Astrocyte (in vitro differentiated cells and primary cell): Measurements from ENCODE around the gene KCNN4. TPM values are rescaled to one million over a fixed set of nuclear protein-coding genes. Genes with fewer than 3 reads are reported as not detected.

Experiments
- DNase-seq: peaks from one replicate; pipeline ENCODE4 v3.0.0-alpha.2; 2010; ENCODE audit warnings: low read depth
- FAIRE-seq: peaks from 2 replicates; lab custom pipeline; 2011; peaks lifted over from hg19 to GRCh38; lab: Jason Lieb, UNC
- H2AFZ ChIP-seq: 2 replicates; pipeline ENCODE4 v1.6.0; 2012; ENCODE audit warnings: low read depth, low read length, inconsistent platforms
- H3K27ac ChIP-seq: 2 replicates; pipeline ENCODE4 v1.5.1; 2011; ENCODE audit warnings: low read depth, low read length, inconsistent platforms
- H3K27me3 ChIP-seq: 2 replicates; pipeline ENCODE4 v1.6.0; 2011; ENCODE audit warnings: low read length, inconsistent platforms; ENCODE audit not compliant: insufficient read depth
- H3K36me3 ChIP-seq: 2 replicates; pipeline ENCODE4 v1.5.1; 2011; ENCODE audit warnings: low read length, inconsistent platforms; ENCODE audit not compliant: insufficient read depth
- H3K4me1 ChIP-seq: 2 replicates; pipeline ENCODE4 v1.5.1; 2011; ENCODE audit warnings: low read length, inconsistent platforms; ENCODE audit not compliant: insufficient read depth
- H3K4me2 ChIP-seq: 2 replicates; pipeline ENCODE4 v1.6.0; 2012; ENCODE audit warnings: low read length, inconsistent platforms
- H3K4me3 ChIP-seq: 2 replicates; pipeline ENCODE4 v1.5.1; 2011; ENCODE audit warnings: low read depth, mild to moderate bottlenecking, low read length, inconsistent platforms; ENCODE audit not compliant: insufficient read depth
- H3K79me2 ChIP-seq: 2 replicates; pipeline ENCODE4 v1.6.0; 2012; ENCODE audit warnings: mild to moderate bottlenecking, low read length, inconsistent platforms; ENCODE audit not compliant: insufficient read depth
- H3K9ac ChIP-seq: 2 replicates; pipeline ENCODE4 v1.6.0; 2012; ENCODE audit warnings: mild to moderate bottlenecking, low read length, inconsistent platforms
- H3K9me3 ChIP-seq: 2 replicates; pipeline ENCODE4 v1.5.1; 2012; ENCODE audit warnings: low read depth, mild to moderate bottlenecking, low read length, inconsistent platforms; ENCODE audit not compliant: insufficient read depth
- H4K20me1 ChIP-seq: 2 replicates; pipeline ENCODE4 v1.6.0; 2012; ENCODE audit warnings: low read length, inconsistent platforms; ENCODE audit not compliant: insufficient read depth
- H3K27ac Mint-ChIP-seq: one replicate; pipeline ENCODE4 v1.8.0; 2021; ENCODE audit warnings: mild to moderate bottlenecking, mixed read lengths; ENCODE audit not compliant: unreplicated experiment
- H3K27me3 Mint-ChIP-seq: one replicate; pipeline ENCODE4 v1.8.0; 2021; ENCODE audit warnings: low read depth, mixed read lengths; ENCODE audit not compliant: unreplicated experiment
- H3K36me3 Mint-ChIP-seq: one replicate; pipeline ENCODE4 v1.8.0; 2021; ENCODE audit warnings: low read depth, mixed read lengths; ENCODE audit not compliant: unreplicated experiment
- H3K4me1 Mint-ChIP-seq: one replicate; pipeline ENCODE4 v1.8.0; 2021; ENCODE audit warnings: low read depth, mixed read lengths; ENCODE audit not compliant: unreplicated experiment
- H3K4me3 Mint-ChIP-seq: one replicate; pipeline ENCODE4 v1.8.0; 2021; ENCODE audit warnings: mild to moderate bottlenecking, moderate library complexity, mixed read lengths; ENCODE audit not compliant: unreplicated experiment
- H3K9me3 Mint-ChIP-seq: one replicate; pipeline ENCODE4 v1.8.0; 2021; ENCODE audit warnings: mild to moderate bottlenecking, mixed read lengths; ENCODE audit not compliant: unreplicated experiment
- EZH2 ChIP-seq: IDR thresholded peaks from 2 replicates; pipeline ENCODE4 v1.6.1; 2012; ENCODE audit warnings: mild to moderate bottlenecking, low read length, inconsistent platforms; ENCODE audit not compliant: insufficient read depth
- total RNA-seq: library from RNA; stranded (reverse); gene quantifications from 2 replicates; pipeline ENCODE4 v1.2.1, GENCODE V29; 2021
- TF ChIP-seq, protein P1 (sequence below): IDR thresholded peaks from 2 replicates; pipeline ENCODE4 v1.5.1; 2011; ENCODE audit warnings: low read depth, mild to moderate bottlenecking, inconsistent platforms, low read length, moderate library complexity; ENCODE audit not compliant: insufficient read depth

Gene KCNN4
- total RNA-seq, 1 donor from 2014 or later: 3.6 TPM

DNA sequence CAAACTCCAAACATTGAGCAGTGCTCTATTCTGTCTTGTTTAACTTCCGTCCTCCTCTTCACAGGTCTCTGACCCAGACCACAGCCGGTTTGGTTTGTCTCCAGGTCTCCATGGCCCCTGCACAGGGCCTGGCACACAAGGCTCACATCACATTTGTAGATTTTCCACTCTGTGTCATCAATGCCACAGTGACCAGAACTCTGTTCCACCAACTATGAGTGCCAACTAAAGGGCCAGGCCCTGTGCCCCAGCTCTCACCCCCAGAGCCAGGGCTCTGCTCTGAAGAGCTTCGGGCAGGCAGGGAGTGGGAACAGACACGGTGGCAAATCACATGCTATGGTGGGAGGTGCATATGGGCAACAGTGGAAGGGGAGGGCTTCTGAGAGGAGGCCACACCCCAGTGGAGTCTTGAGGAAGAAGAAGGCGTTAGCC lies 42.0 kb downstream of the KCNN4 start:
- peak; percentile 24 for DNase-seq
- no peak for FAIRE-seq
- H2AFZ ChIP-seq: no peak overlapping the region
- Mint-ChIP-seq H3K27me3 (no peaks in the 10 kb centered on the region), H3K27ac (peak overlapping the region; percentile 69), H3K4me3 (no peak overlapping the region), H3K4me1 (peaks cover 16% of the 10 kb centered on the region), H3K36me3 (peaks cover 19% of the 10 kb centered on the region), H3K9me3 (no peaks in the 10 kb centered on the region)
- TF ChIP-seq, protein P1, sequence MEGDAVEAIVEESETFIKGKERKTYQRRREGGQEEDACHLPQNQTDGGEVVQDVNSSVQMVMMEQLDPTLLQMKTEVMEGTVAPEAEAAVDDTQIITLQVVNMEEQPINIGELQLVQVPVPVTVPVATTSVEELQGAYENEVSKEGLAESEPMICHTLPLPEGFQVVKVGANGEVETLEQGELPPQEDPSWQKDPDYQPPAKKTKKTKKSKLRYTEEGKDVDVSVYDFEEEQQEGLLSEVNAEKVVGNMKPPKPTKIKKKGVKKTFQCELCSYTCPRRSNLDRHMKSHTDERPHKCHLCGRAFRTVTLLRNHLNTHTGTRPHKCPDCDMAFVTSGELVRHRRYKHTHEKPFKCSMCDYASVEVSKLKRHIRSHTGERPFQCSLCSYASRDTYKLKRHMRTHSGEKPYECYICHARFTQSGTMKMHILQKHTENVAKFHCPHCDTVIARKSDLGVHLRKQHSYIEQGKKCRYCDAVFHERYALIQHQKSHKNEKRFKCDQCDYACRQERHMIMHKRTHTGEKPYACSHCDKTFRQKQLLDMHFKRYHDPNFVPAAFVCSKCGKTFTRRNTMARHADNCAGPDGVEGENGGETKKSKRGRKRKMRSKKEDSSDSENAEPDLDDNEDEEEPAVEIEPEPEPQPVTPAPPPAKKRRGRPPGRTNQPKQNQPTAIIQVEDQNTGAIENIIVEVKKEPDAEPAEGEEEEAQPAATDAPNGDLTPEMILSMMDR: no peak
- no peak for TF ChIP-seq EZH2
- no peak overlapping the region for H3K9ac ChIP-seq
- no peaks in the 10 kb centered on the region for H3K27me3 ChIP-seq
- H3K79me2 ChIP-seq: no peaks in the 10 kb centered on the region
- peaks cover 50% of the 10 kb centered on the region for H3K36me3 ChIP-seq
- H3K9me3 ChIP-seq: no peaks in the 10 kb centered on the region
- no peak overlapping the region for H3K27ac ChIP-seq
- peaks cover 9% of the 10 kb centered on the region for H3K4me1 ChIP-seq
- H4K20me1 ChIP-seq: peaks cover 4% of the 10 kb centered on the region
- no peak overlapping the region for H3K4me2 ChIP-seq
- no peak overlapping the region for H3K4me3 ChIP-seq

DNA sequence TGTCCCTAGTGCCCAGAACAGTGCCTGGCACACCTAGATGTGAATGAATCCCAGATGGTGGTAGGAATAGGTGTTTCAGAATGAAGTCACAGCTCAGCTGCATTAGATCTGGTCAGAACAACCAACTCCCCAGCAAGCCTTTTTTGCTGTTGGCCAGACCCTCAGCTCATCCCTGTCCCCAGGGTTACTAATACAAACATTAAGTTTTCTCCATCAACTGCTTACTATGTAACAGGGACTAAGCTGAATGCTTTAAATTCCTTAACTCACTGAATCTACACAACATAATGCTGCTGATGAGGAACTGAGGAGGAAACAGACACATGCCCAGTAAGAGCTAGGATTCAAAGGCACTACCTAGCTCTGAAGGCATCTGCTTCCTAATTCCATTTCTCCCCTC lies 44.8 kb downstream of the KCNN4 start:
- DNase-seq: peak; percentile 27
- TF ChIP-seq, protein P1: no peak
- no peak for TF ChIP-seq EZH2
- no peak overlapping the region for H3K27ac ChIP-seq

GRCh38 chr19:43735013-43735412 lies 45.8 kb downstream of the KCNN4 start:
- no peak overlapping the region for H3K4me2 ChIP-seq
- TF ChIP-seq, protein P1: no peak
- TF ChIP-seq EZH2: no peak
- no peaks in the 10 kb centered on the region for H3K9me3 ChIP-seq
- no peak overlapping the region for H3K27ac Mint-ChIP-seq
- H3K79me2 ChIP-seq: no peaks in the 10 kb centered on the region
- H3K4me3 Mint-ChIP-seq: no peak overlapping the region
- H3K9me3 Mint-ChIP-seq: no peaks in the 10 kb centered on the region
- no peak overlapping the region for H3K9ac ChIP-seq
- peaks cover 16% of the 10 kb centered on the region for H3K4me1 Mint-ChIP-seq
- H3K4me1 ChIP-seq: no peaks in the 10 kb centered on the region
- H4K20me1 ChIP-seq: peaks cover 4% of the 10 kb centered on the region
- H3K27me3 Mint-ChIP-seq: no peaks in the 10 kb centered on the region
- no peak overlapping the region for H2AFZ ChIP-seq
- DNase-seq: no peak
- H3K4me3 ChIP-seq: no peak overlapping the region
- peaks cover 34% of the 10 kb centered on the region for H3K36me3 Mint-ChIP-seq
- no peak for FAIRE-seq
- no peaks in the 10 kb centered on the region for H3K27me3 ChIP-seq
- H3K27ac ChIP-seq: no peak overlapping the region
- H3K36me3 ChIP-seq: peaks cover 53% of the 10 kb centered on the region

More for the DNA sequence above, 44.8 kb downstream of the KCNN4 start:
- Histone ChIP-seq H3K27me3 (no peaks in the 10 kb centered on the region), H2AFZ (no peak overlapping the region), H3K79me2 (no peaks in the 10 kb centered on the region), H3K4me2 (no peak overlapping the region), H3K9me3 (no peaks in the 10 kb centered on the region), H3K9ac (peak overlapping the region; percentile 32), H3K36me3 (peaks cover 55% of the 10 kb centered on the region), H3K4me1 (no peaks in the 10 kb centered on the region), H3K4me3 (no peak overlapping the region), H4K20me1 (peaks cover 4% of the 10 kb centered on the region)
- no peaks in the 10 kb centered on the region for H3K9me3 Mint-ChIP-seq
- peaks cover 14% of the 10 kb centered on the region for H3K4me1 Mint-ChIP-seq
- H3K27ac Mint-ChIP-seq: peak overlapping the region; percentile 41
- peak overlapping the region; percentile 28 for H3K4me3 Mint-ChIP-seq
- H3K27me3 Mint-ChIP-seq: no peaks in the 10 kb centered on the region
- peaks cover 33% of the 10 kb centered on the region for H3K36me3 Mint-ChIP-seq
- FAIRE-seq: no peak
